Measurements from ENCODE around the gene ACER3.
"Not testable (repeated sequence)": the region's sequence is repeated elsewhere in the genome, so short reads cannot be mapped to it uniquely, and the experiment has no call there.

Gene ACER3

GRCh38 chr11:77047007-77047927 is 186.5 kb downstream of the ACER3 start:
- Histone ChIP-seq H3K4ac (ENCODE audit: low read depth, low read length) (no peak overlapping the region), H4K8ac (ENCODE audit: low read depth, low read length) (peak overlapping the region; percentile 48), H3K14ac (ENCODE audit: low read length) (no peak overlapping the region), H2AFZ (ENCODE audit: insufficient read depth, low read length, poor library complexity) (peak overlapping the region; percentile 83), H3K4me3 (ENCODE audit: low read depth, low read length) (no peak overlapping the region), H4K91ac (ENCODE audit: low read depth, low read length) (no peak overlapping the region), H3K79me2 (ENCODE audit: control insufficient read depth, insufficient read depth, low read length, poor library complexity) (no peaks in the 10 kb centered on the region), H2BK120ac (ENCODE audit: insufficient read depth, low read length, poor library complexity) (no peak overlapping the region), H3K36me3 (ENCODE audit: control insufficient read depth in 1 of 2, insufficient read depth in 2 of 2, low read length in 2 of 2) (no peaks in the 10 kb centered on the region), H3K4me2 (ENCODE audit: low read length) (peak overlapping the region; percentile 63), H4K12ac (ENCODE audit: low read depth, low read length) (no peak overlapping the region), H2BK12ac (ENCODE audit: low read length) (no peak overlapping the region), H3K23ac (ENCODE audit: low read length) (no peak overlapping the region), H3K9ac (ENCODE audit: low read length) (no peak overlapping the region), H2BK5ac (ENCODE audit: low read depth, low read length, poor library complexity) (no peak overlapping the region), H3K9me3 (ENCODE audit: insufficient read depth, low read depth, low read length) (no peaks in the 10 kb centered on the region), H3K79me1 (ENCODE audit: low read length) (no peaks in the 10 kb centered on the region), H3K4me1 (ENCODE audit: control insufficient read depth in 1 of 2, insufficient read depth in 2 of 2, low read length in 2 of 2) (peaks cover 5 to 6% of the 10 kb centered on the region in 2 experiments), H3K27me3 (ENCODE audit: insufficient read depth, low read length) (no peaks in the 10 kb centered on the region), H2AK5ac (ENCODE audit: low read length) (no peak overlapping the region), H3K27ac (ENCODE audit: low read depth, low read length) (no peak overlapping the region), H3K18ac (ENCODE audit: low read length) (no peak overlapping the region)
- no CpG with 5 or more reads among the region's 15 CpGs for WGBS (ENCODE audit: extremely low coverage, insufficient coverage, insufficient read length)
- peak; percentile 88 to 98 for DNase-seq

GRCh38 chr11:77047928-77048446 is 187.3 kb downstream of the ACER3 start:
- H3K4ac ChIP-seq (ENCODE audit: low read depth, low read length); H3K14ac ChIP-seq (ENCODE audit: low read length); H4K12ac ChIP-seq (ENCODE audit: low read depth, low read length); H2AFZ ChIP-seq (ENCODE audit: insufficient read depth, low read length, poor library complexity); H2BK5ac ChIP-seq (ENCODE audit: low read depth, low read length, poor library complexity); H4K91ac ChIP-seq (ENCODE audit: low read depth, low read length); H3K36me3 ChIP-seq (ENCODE audit: control insufficient read depth in 1 of 2, insufficient read depth in 2 of 2, low read length in 2 of 2); H3K18ac ChIP-seq (ENCODE audit: low read length); H2AK5ac ChIP-seq (ENCODE audit: low read length); H3K4me3 ChIP-seq (ENCODE audit: low read depth, low read length); H3K4me2 ChIP-seq (ENCODE audit: low read length); H2BK120ac ChIP-seq (ENCODE audit: insufficient read depth, low read length, poor library complexity); H3K27ac ChIP-seq (ENCODE audit: low read depth, low read length); H3K9ac ChIP-seq (ENCODE audit: low read length); H3K79me2 ChIP-seq (ENCODE audit: control insufficient read depth, insufficient read depth, low read length, poor library complexity); H3K9me3 ChIP-seq (ENCODE audit: insufficient read depth, low read depth, low read length); DNase-seq; H3K4me1 ChIP-seq (ENCODE audit: control insufficient read depth in 1 of 2, insufficient read depth in 2 of 2, low read length in 2 of 2); H2BK12ac ChIP-seq (ENCODE audit: low read length); H3K27me3 ChIP-seq (ENCODE audit: insufficient read depth, low read length); H3K79me1 ChIP-seq (ENCODE audit: low read length); H3K23ac ChIP-seq (ENCODE audit: low read length); H4K8ac ChIP-seq (ENCODE audit: low read depth, low read length): not testable (repeated sequence)
- no CpG with 5 or more reads among the region's 7 CpGs for WGBS (ENCODE audit: extremely low coverage, insufficient coverage, insufficient read length)

- Histone ChIP-seq H3K9me3 (ENCODE audit: insufficient read depth, low read depth, low read length) (peaks cover 2% of the 10 kb centered on the region), H2BK12ac (ENCODE audit: low read length) (no peak overlapping the region), H3K4ac (ENCODE audit: low read depth, low read length) (no peak overlapping the region), H3K27ac (ENCODE audit: low read depth, low read length) (no peak overlapping the region), H3K9ac (ENCODE audit: low read length) (no peak overlapping the region), H4K91ac (ENCODE audit: low read depth, low read length) (no peak overlapping the region), H3K36me3 (ENCODE audit: control insufficient read depth in 1 of 2, insufficient read depth in 2 of 2, low read length in 2 of 2) (no peaks in the 10 kb centered on the region), H2BK120ac (ENCODE audit: insufficient read depth, low read length, poor library complexity) (no peak overlapping the region), H2AK5ac (ENCODE audit: low read length) (no peak overlapping the region), H3K4me3 (ENCODE audit: low read depth, low read length) (no peak overlapping the region), H3K27me3 (ENCODE audit: insufficient read depth, low read length) (no peaks in the 10 kb centered on the region), H3K4me2 (ENCODE audit: low read length) (no peak overlapping the region), H2AFZ (ENCODE audit: insufficient read depth, low read length, poor library complexity) (no peak overlapping the region), H4K8ac (ENCODE audit: low read depth, low read length) (no peak overlapping the region), H3K79me1 (ENCODE audit: low read length) (no peaks in the 10 kb centered on the region), H3K14ac (ENCODE audit: low read length) (no peak overlapping the region), H3K23ac (ENCODE audit: low read length) (no peak overlapping the region), H2BK5ac (ENCODE audit: low read depth, low read length, poor library complexity) (no peak overlapping the region), H3K18ac (ENCODE audit: low read length) (no peak overlapping the region), H4K12ac (ENCODE audit: low read depth, low read length) (no peak overlapping the region), H3K79me2 (ENCODE audit: control insufficient read depth, insufficient read depth, low read length, poor library complexity) (no peaks in the 10 kb centered on the region), H3K4me1 (ENCODE audit: control insufficient read depth in 1 of 2, insufficient read depth in 2 of 2, low read length in 2 of 2) (peaks cover 5 to 6% of the 10 kb centered on the region in 2 experiments)
- WGBS (ENCODE audit: extremely low coverage, insufficient coverage, insufficient read length) = no CpG with 5 or more reads among the region's 6 CpGs
- DNase-seq = no peak
These were observed 188.3 kb downstream of the ACER3 start for GRCh38 chr11:77049026-77049425.

- Histone ChIP-seq H3K9me3 (ENCODE audit: insufficient read depth, low read depth, low read length) (peaks cover 10% of the 10 kb centered on the region), H3K4ac (ENCODE audit: low read depth, low read length) (no peak overlapping the region), H3K4me1 (ENCODE audit: control insufficient read depth in 1 of 2, insufficient read depth in 2 of 2, low read length in 2 of 2) (peaks cover 2% of the 10 kb centered on the region in 2 experiments), H2AFZ (ENCODE audit: insufficient read depth, low read length, poor library complexity) (no peak overlapping the region), H3K14ac (ENCODE audit: low read length) (no peak overlapping the region), H2BK120ac (ENCODE audit: insufficient read depth, low read length, poor library complexity) (no peak overlapping the region), H3K4me2 (ENCODE audit: low read length) (no peak overlapping the region), H3K23ac (ENCODE audit: low read length) (no peak overlapping the region), H3K18ac (ENCODE audit: low read length) (no peak overlapping the region), H4K8ac (ENCODE audit: low read depth, low read length) (no peak overlapping the region), H4K12ac (ENCODE audit: low read depth, low read length) (no peak overlapping the region), H3K9ac (ENCODE audit: low read length) (no peak overlapping the region), H3K79me1 (ENCODE audit: low read length) (no peaks in the 10 kb centered on the region), H3K79me2 (ENCODE audit: control insufficient read depth, insufficient read depth, low read length, poor library complexity) (no peaks in the 10 kb centered on the region), H2AK5ac (ENCODE audit: low read length) (no peak overlapping the region), H3K27ac (ENCODE audit: low read depth, low read length) (no peak overlapping the region), H3K27me3 (ENCODE audit: insufficient read depth, low read length) (no peaks in the 10 kb centered on the region), H4K91ac (ENCODE audit: low read depth, low read length) (no peak overlapping the region), H3K4me3 (ENCODE audit: low read depth, low read length) (no peak overlapping the region), H2BK5ac (ENCODE audit: low read depth, low read length, poor library complexity) (no peak overlapping the region), H2BK12ac (ENCODE audit: low read length) (no peak overlapping the region), H3K36me3 (ENCODE audit: control insufficient read depth in 1 of 2, insufficient read depth in 2 of 2, low read length in 2 of 2) (no peaks in the 10 kb centered on the region)
- no CpG with 5 or more reads among the region's 3 CpGs for WGBS (ENCODE audit: extremely low coverage, insufficient coverage, insufficient read length)
- DNase-seq = no peak
These were observed 190.8 kb downstream of the ACER3 start for GRCh38 chr11:77051511-77051910.

All from trophoblast cell (in vitro differentiated cells and primary cell).